22Rv1 (cell line): ENCODE results near the gene RNF5.

Source experiments
- ZFX ChIP-seq: fragments of 450-650 bp; IDR thresholded peaks from 2 replicates; pipeline ENCODE4 v1.6.1; 2017; ENCODE audit warnings: antibody characterized with exemption, borderline replicate concordance
- TF ChIP-seq, protein P1 (sequence below): fragments of 450-650 bp; IDR thresholded peaks from 2 replicates; pipeline ENCODE4 v1.5.1; 2017; ENCODE audit warnings: mild to moderate bottlenecking

DNA sequence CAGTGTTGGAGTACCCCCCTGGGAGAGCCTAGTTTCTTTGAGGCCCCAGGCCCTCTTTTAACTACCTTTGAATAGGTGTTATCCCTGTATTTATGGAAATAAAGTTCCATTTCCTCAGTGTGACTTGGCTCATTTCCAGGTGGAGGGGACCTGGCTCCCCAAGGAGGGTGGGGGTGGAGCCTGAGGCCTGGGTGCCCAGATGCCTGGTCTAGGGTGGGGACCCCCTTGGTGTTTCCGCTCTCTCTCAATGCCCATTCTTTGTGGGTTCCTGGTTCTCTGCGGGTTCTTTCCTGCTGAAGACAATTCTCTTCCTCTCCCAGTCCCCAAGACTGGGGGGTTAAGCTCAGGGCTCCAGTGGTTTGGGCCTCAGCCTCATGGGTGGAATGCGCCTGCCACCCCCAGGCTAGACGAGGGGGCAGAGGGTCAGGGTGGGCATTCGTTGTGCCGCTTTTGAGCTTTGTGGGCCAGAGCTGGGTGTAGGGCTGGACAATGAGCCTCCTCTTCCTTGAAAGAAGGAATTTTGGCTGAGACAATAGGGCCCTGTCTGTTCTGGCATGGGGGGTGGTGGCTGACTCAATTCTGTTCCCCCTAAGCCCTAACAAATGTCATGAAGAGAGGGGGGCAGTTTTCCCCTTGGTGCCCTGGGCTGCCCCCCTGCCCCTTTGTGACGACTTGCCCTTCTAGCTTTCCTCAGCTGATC is 14.5 kb upstream of the RNF5 start:
- TF ChIP-seq, protein P1, sequence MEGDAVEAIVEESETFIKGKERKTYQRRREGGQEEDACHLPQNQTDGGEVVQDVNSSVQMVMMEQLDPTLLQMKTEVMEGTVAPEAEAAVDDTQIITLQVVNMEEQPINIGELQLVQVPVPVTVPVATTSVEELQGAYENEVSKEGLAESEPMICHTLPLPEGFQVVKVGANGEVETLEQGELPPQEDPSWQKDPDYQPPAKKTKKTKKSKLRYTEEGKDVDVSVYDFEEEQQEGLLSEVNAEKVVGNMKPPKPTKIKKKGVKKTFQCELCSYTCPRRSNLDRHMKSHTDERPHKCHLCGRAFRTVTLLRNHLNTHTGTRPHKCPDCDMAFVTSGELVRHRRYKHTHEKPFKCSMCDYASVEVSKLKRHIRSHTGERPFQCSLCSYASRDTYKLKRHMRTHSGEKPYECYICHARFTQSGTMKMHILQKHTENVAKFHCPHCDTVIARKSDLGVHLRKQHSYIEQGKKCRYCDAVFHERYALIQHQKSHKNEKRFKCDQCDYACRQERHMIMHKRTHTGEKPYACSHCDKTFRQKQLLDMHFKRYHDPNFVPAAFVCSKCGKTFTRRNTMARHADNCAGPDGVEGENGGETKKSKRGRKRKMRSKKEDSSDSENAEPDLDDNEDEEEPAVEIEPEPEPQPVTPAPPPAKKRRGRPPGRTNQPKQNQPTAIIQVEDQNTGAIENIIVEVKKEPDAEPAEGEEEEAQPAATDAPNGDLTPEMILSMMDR = no peak
- TF ChIP-seq ZFX = no peak
